ENCODE results near the gene CIDEC.
"Not testable (repeated sequence)": the region's sequence is repeated elsewhere in the genome, so short reads cannot be mapped to it uniquely, and the experiment has no call there.

CIDEC gene

DNA sequence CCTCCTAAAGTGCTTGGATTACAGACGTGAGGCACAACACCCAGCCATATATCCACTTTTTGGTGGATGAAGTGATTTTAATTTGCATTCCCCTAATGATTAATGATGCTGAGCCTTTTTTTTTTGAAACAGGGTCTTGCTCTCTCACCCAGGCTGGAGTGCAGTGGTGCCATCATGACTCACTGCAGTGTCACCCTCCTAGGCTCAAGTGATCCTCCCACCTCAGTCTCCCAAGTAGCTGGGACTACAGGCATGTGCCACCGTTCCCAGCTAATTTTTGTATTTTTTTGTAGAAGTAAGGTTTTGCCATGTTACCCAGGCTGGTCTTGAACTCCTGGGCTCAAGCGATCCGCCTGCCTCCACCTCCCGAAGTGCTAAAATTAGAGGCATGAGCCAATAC is 8.0 kb downstream of the CIDEC start:
- DNase-seq, result not testable (repeated sequence)

DNA sequence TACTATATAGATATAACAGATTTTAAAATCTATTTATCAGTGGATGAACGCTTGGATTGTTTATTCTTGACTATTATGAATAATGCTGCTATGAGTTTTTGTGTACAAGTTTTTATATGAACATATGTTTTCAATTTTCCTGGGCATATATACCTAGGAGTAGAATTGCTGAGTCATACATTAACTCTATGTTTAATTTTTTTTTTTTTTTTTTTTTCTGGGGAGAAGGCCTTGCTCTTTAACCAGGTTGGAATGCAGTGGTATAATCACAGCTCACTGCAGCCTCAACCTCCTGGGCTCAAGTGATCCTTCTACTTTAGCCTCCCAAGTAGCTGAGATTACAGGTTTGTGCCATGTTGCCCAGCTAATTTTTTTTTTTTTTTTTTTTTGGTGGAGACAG is 9.1 kb downstream of the CIDEC start:
- DNase-seq, result no peak

DNA sequence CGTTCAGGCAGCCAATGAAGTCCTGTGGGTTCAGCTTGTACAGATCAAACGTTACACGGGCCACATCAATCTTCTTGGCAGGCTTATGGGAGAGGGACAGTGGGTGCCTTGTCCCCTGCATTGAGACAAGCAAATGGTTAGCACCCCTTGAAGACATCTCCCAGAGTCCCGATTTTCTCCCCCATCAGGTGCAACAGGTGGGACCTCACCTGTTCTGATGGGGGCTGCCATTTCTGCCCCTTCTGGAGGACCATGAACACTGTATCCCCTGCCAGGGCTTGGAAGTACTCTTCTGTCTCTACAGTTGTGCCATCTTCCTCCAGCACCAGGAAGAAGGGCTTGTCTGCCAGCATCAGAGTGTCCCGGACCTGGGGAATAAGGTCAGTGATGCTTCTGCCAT is 10.1 kb downstream of the CIDEC start:
- DNase-seq, result no peak

DNA sequence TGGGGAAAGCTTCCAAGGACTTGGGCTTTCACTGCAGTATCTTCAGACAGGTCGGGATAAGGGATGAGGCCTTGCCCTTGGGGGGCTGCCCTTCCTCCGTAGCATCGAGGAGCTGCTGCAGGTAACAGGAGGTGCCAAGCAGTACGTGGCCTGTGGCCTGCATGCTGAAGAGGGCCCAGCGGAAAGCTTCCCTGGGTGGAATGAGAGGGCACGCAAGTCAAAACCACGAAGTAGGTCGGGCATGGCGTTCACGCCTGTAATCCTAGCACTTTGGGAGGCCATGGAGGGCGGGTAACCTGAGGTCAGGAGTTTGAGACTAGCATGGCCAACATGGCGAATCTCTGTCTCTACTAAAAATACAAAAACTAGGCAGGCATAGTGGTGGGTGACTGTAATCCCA is 12.9 kb downstream of the CIDEC start:
- DNase-seq, result no peak

DNA sequence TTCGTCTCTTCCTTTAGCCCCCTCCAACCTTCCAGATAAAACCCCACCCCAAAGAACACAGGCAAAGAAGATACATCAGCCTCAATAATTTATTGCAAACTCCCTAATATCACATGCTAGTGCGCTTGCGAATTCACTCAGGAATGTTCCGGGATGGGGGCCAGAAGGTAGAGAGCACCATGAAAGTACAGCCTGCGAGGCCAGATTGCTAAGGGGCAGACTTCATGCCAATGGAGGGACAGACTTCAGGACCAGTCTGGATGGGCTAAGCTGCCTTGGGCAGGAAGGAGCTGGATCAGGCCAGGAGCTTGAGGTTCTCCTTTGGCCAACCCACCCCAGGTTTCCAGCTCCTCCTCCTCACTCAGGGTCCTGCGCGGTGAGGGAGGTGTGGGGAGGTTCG is 13.4 kb downstream of the CIDEC start:
- no peak for DNase-seq

DNA sequence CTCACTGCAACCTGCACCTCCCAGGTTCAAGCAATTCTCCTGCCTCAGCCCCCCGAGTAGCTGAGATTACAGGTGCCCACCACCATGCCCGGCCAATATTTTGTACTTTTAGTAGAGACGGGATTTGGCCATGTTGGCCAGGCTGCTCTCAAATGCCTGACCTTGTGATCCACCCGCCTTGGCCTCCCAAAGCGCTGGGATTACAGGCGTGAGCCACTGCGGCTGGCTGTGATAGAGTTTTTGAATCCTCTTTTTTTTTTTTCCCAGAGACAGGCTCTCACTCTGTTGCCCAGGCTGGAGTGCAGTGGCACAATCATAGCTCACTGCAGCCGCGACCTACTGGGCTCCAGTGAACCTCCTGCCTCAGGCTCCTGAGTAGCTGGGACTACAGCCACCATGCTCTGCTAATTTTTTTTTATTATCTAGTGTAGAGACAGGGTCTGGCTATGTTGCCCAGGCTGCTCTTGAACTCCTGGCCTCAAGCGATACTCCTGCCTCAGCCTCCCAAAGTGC is 14.9 kb downstream of the CIDEC start:
- not testable (repeated sequence) for DNase-seq

DNA sequence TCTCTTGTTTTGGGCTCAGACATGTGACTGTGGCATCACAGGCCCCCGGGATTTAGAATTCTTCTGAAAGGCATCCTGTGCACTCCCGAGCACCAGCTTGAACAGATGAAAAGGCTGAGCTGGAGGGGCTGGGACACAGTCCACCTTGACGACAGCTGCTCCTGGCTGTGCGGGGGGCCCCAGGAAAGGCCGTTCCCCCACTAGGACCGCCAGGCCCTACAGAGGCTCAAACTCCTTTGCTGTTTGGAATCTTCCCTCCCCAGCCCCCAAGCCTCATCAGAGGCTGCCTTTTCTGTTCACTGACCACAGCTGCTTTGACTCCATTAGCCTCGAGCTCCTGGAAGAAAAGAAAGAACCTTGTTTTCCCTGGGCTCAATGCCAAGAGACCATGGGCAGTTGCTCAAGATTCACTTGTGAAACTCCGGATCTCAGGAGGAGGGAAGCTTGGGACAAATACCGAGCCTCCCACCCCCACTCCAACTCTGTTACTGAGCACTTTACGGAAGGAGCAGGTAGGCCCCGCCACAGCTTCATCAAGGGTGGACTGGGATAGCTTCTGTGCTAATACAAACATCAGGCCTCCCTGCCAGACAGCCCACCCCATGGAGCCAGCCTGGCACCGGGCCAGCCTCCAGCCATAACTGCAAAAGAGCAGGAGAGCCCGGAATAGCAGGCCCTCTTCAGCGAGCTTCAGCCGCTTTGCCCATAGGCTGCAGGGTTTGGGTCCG is 15.7 kb downstream of the CIDEC start:
- DNase-seq, result no peak

DNA sequence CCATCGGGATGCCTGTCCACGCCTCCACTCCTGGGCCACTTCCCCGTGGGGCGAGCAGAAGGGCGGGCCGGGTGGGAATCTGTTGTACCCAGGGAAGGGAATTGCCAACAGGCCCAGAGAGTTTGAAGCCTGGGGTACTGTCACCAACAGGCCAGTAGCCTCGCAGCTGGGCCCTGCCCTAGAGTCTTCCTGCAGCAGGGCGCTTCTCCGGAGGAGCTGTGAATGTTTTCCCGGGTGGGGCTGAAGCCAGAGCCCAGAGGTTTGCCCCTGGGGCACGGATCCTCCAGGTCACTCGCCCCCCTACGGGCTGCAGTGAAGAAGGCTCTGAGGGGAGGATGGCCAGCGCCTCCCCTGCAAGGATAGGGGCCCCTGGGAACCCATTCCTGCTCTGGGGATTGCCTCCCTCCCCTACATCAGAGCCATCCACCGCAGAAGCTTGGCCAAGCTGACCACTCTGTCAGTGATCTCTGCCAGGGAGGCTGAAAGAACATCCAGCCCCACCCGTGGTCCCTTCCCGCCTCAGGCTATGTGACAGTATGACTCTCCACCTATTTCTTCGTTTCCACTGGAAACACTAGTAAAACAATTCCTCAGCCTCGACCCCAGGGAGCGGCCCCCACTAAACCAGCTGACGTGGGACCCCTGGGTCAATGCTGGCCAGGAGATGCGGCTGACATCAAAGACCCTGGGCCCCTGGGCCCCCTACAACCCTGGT is 16.8 kb downstream of the CIDEC start:
- DNase-seq, result no peak

DNA sequence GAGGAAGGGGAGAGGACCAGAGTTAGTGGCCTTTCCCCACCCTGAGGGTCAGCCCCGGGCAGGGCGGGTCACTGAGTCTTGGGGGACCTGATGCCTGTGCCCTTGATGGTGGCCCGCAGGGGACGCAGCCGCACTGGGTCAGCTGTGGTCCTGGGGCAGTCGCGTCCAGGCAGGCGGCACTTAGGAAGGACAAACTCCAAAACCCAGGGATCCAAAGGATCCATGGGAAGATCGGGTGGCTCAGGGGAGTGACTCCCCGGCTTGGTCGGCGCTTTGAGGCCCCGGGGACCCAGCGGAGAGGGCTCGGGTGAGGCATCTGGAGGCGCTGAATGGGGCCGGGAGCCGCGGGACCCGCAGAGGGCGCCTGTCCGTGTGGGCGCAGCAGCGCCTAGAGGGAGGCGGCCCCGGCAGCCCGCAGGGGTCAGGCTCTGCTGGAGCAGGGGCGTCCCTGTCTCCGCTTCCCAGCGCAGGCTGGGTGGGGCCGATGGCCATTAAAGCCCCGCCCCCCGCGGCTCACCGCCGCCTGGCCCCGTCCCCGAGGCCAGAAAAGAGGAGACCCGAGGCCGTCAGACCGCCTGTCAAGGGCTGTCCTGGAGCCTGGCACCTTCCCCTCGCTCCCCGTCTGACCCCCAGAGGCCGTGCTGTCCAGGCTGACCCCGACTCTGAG is 17.5 kb downstream of the CIDEC start:
- DNase-seq, result no peak

DNA sequence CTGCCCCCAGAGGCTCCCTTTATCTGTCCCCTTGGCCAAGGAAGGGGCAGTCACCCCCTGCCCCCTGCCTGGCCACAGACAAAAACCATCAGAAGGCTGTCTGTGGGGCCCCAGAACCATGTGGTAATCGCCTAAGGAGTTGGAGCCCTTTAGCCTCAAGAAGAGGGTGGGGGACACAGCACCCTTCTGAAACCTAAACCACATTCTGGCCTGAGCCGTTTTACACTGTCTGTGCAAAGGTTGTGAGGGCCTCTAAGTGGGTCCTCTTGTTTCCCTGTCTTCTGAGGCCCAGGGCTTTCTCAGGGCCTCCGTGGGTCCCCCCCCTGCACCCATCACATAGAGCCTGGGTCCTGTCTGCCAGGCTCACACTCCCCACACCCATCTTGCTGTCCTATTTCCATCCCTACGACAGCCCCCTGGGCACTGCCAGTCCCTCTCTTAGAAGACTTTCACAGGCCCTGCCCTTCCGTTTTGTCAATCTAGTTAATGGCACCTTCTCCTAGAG is 18.4 kb downstream of the CIDEC start:
- no peak for DNase-seq

DNA sequence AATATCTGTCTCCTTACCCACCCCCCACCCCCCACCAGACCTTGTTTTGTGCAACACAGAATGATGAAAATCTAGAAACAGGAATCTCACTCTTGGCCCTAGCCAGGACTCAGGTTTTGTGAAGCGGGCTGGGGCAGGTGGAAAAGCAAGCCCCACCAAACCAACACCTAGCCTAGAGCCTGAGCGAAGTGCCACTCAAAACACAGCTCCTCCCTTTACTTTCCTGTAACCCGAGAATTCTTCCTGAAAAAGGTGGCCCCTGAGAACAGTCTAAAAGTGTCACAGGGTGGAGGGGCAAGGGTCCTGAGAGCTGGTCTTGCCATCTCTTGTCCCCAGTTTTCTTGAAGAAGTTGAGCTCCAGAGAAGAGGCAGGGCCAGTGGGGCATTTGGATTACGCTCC is 18.9 kb downstream of the CIDEC start:
- DNase-seq, result no peak

DNA sequence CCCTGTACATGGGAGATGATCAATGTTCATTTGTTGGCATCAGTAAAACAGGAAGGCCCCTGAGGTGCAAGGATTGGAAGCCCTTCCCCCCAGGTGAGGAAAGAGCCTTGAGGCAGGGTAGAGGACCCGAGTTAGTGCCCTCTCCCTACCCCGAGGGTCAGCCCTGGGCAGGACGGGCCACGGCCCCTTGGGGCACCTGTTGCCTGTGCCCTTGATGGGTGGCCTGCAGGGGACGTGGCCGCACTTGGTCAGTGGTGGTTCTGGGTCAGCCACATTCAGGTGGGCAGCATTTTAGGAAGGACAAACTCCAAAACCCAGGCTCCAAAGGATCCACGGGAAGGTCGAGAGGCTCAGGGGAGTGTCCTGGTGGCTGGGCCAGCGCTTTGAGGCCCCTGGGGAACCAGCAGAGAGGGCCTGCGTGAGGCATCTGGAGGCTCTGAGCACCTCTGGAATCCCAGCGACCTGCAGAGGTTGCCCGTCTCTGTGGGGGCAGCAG is 20.5 kb downstream of the CIDEC start:
- DNase-seq, result no peak

DNA sequence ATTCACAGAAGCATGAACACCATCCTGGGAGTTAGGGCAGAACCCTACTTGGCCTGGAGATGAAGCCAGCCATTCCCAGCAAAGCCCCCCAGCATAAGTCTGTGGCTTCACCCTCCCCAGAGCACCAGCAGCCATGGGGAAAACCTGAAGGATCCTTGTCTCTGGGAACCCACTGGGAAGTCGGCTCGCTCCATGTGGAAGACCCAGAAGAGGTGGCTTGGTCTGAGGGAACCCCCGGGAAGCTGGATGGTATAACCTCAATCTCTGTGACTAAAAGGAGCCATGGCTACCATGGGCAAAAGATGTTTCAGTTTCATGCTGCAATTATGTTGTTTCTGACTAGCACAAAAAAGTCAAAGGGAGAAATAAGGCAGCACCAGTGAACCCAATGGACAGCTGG is 24.5 kb downstream of the CIDEC start:
- DNase-seq, result no peak

DNA sequence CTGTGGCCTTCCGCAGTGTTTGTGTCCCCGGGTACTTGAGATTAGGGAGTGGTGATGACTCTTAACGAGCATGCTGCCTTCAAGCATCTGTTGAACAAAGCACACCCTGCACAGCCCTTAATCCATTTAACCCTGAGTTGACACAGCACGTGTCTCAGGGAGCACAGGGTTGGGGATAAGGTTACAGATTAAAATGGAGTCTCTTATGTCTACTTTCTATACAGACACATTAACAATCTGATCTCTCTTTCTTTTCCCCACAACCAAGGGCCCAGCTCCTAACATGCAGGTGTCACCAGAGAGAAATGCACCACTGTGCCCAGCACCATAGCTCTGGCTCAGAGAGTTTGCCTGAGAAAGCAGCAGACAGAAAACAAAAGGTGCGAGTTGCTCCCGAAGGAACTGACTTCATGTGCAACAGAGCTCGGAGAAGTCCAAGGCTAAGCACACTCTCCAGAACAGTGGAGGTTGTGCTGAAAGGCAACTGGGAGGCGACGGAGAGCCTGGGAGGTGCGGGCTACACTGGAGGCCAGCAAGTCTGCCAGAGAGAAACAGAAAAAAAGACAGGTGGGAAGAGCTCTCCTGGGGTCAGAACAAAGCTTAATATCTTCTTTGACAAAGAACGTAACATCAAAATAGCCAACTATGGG is 25.6 kb downstream of the CIDEC start:
- not testable (repeated sequence) for DNase-seq

DNA sequence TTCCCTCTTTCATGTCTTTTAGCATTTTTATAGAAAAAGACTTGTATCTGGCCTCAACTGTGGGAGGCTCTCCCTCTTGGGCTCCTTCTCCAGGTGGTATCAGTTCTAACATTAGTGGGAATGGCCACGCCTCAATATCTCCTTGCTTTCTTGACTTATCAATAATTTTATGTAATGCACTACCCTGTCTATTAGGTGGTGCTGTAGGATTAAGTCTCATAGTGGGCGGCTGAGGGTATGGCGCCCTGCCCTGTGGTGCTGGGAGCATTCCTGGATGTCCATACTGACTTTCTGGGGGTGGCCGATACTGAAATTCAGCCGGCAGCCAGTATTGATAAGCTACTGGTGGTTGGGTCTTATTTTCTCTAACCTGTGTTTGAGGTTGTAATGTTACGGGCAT is 27.5 kb downstream of the CIDEC start:
- no peak for DNase-seq

DNA sequence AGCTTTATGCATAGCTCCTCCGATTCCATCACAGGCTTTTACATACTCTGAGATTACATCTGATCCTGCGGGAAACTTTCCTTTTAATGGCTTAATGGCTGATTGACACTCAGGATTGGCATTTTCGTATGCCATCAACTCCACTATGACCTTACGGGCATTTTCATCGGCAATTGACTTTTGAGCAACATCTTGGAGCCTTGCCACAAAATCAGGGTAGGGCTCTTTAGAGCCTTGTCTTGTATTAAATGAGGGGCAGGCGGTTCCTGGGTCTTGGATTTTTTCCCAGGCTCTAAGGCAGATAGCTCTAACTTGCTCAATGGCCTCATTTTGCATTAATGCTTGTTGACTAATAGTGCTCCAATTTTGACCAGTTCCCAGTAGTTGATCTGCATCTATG is 28.1 kb downstream of the CIDEC start:
- not testable (repeated sequence) for DNase-seq

DNA sequence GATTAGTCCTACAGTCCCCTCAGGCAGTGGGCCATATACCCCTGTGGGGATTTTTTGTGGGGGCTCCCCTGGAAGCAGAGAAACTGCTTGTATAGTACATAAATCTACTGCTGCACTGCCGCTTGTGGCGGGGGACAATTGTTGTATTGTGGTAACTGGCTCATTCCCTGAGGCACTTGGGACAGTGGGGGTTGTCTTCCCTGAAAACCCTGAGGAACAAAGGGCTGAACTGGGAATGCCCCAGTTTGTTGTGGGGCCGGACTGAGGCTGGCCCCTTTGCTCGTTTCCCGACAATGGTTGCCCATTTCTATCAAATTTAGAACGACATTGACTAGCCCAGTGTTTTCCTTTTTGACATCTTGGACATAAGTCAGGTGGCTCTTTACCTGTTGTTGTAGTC is 28.7 kb downstream of the CIDEC start:
- not testable (repeated sequence) for DNase-seq

DNA sequence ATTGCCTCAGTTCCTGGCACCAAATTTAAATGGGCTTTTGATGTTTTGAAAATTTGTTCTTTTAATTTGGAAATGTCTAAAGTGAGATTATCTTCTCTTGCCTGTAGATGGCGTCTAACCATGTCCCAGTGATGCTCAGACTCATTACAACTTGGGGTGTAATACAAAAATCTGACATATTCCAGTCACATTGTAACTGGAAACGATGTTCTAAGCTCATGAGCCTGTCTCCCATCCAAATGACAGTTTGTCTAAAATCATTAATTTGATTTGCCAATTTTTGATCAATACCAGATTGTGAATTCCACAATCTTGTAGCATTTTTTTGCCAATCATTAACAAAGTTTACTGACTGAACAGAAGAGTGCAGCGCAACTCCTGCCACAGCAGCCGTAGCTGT is 31.2 kb downstream of the CIDEC start:
- not testable (repeated sequence) for DNase-seq

DNA sequence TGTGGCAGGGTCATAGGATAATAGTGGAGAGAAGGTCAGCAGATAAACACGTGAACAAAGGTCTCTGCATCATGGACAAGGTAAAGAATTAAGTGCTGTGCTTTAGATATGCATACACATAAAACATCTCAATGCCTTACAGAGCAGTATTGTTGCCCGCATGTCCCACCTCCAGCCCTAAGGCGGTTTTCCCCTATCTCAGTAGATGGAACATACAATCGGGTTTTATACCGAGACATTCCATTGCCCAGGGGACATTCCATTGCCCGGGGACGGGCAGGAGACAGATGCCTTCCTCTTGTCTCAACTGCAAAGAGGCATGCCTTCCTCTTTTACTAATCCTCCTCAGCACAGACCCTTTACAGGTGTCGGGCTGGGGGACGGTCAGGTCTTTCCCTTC is 32.2 kb downstream of the CIDEC start:
- DNase-seq, result not testable (repeated sequence)

DNA sequence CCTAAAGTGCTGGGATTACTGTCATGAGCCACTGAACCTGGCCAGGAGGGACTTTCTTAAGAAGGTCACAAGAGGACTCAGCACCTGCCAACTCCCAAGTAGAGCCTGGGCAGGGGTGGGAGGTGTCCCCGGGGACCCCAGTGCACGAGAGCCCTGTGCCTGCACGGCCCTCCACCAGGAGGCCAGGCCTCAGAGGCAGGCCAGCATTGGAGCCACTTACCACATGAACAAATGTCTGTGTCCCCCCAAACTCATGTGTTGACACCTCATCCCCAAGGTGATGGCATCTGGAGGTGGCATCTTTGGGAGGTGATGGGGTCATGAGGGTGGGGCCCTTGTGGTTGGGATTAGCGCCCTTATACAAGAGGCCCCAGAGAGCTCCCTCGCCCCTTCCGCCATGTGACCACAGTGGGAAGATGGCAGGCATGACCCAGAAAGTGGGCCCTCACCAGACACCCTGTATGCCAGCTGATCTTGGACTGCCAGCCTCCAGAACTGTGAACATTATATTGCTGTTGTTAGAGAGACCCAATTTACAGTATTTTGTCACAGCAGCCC is 33.0 kb downstream of the CIDEC start:
- DNase-seq, result no peak

DNA sequence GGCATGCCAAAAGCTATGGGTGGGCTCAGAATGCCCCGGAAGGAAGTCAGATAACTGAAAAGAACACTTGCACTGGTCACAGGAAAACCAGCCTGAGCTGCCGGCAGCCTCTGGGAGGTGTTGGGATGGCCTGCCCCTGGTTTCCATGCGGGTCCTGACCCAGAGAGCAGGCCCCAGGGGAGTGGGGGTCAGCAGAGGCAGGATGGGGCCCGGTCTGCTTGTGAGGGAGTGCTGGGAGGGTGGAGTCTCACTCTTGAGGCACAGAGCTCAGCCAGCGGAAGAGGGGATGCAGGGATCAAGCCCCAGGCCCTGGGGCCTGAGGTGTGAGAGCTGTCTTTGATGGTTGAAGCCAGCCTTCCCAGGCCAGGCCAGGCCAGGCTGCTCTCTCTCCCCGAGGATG is 33.8 kb downstream of the CIDEC start:
- no peak for DNase-seq

DNA sequence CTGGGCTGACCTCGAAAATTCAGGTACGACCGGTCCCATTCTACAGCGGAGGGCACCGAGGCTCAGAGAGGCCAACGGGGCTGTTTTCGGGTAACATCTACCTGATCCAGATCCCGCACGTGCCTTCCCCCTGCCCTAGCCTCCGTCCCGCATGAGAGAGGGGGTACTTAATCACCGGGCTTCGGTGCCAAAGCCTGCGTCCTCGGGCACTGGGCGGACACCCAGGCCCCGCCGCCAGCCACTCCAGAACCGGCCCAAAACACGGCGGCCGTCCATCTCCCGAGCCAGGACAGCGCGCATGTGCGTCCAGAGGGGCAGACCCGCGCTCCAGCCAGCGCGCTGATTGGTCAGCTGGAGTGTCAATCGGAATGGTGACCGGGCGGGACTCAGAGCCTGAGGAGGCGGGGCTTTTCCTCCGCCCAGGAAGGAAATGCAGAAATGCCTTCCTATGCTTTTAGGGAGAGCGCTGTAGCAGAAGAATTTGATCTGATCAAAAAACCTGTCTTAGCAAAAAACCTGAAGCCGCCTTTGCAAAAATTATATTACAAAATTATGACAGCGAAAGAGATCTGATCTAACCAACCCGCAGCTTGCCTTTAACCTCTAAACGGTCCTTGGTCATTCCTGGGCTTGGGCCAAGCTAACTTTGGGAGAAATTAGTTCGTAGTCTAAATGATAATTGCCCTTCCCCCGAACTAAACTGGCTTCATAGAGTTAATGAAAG is 36.2 kb downstream of the CIDEC start, which contains the start of gene RPUSD3:
TSS of gene RPUSD3 (minus strand) at position 294 of the 724 bp plus-strand sequence. CDS start at position 276, 18 bp downstream.
- DNase-seq, result peak; percentile 32

All from NCI-H1417 treated with DMSO at 0.1 percent for 48 hours (cell line).